NCI-H2029 treated with DMSO at 0.1 percent for 48 hours (cell line): ENCODE measurements around the gene DOCK3.
A peak's percentile ranks its signal among the peaks of the same experiment; 100 is the strongest.
"Not testable (repeated sequence)": the region's sequence is repeated elsewhere in the genome, so short reads cannot be mapped to it uniquely, and the experiment has no call there.

Experiments
- DNase-seq: peaks from one replicate; lab custom pipeline; 2025; lab: John Stamatoyannopoulos, UW

DOCK3 gene

DNA sequence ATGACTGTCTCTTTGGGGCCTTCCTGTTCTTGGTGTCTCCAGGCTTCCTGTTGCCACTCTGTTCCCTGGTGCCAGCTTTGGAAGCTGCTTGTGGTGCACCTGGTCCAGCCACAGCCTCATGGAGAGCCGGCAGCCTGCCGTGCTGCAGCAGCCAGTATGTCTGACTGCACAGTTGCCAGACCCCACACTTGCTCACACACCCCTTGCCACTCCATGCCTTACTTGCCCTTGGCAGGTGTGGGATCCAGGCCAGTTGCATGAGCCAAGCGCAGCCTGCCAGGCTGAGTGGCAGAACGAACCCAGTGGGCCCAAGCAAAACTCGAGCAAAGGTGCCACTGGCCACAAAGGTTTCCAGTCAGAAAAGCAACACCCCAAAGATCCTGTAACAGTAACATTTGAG, 309.2 kb downstream of the DOCK3 start:
- DNase-seq, result no peak

DNA sequence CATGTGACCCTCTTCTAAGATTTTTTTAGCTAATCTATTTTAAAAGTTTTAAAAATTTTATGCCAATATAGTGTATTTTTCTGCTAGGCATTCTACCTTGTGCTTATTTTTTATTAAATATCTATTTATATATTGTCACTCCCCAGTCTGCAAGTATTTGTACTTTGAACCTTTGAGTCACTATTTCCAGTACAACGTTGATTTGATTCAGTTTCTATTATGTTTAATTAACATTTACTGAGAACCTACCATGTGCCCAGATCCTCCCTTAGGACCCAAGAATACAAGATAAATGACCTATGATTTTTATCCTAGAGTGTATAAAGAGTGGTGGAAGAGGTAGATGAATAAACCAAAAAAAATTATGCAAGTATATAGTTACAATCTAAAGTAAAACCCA, 311.2 kb downstream of the DOCK3 start:
- DNase-seq, result no peak

DNA sequence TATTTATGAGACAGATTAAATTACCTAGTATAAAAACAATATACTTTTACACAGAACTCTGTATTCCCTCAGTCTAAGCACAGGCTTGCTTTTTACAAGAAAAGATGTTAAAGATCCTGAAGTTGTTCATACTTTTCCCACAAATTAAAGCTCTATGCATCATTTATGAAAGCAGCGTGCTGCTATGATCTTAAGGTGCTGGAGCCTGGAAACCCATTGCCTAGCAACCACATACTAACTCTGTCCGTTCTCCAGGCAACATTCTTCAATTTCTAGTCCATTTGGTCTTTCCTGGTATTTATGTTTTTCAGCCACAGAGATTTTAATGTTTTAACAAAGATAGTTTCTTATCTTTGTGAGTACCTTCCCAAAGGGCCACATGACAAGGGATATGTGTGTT, 312.0 kb downstream of the DOCK3 start:
- no peak for DNase-seq

GRCh38 chr3:50994537-50994936, 319.8 kb downstream of the DOCK3 start:
- no peak for DNase-seq

- no peak for DNase-seq
Measured at GRCh38 chr3:50995085-50995824, 320.5 kb downstream of the DOCK3 start.

- no peak for DNase-seq
Measured at GRCh38 chr3:51002495-51002894, 327.8 kb downstream of the DOCK3 start.

DNA sequence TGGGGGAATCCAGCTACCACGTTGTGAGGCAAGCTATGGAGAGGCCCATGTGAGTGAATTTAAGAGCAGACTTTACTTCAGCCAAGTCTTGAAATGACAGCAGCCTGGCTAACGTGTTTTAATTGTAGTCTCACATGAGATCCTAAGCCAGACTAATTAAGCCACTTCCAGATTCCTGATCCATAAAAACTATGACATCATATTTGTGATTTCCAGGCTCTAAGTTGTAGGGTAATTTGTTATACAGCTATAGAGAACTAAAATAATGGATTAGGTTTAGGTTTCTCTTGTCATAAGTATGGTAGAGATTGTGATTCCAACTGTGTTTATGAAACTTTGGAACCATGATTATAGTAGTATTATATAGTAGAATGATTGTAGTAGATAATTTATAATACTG, 329.5 kb downstream of the DOCK3 start:
- DNase-seq, result no peak

DNA sequence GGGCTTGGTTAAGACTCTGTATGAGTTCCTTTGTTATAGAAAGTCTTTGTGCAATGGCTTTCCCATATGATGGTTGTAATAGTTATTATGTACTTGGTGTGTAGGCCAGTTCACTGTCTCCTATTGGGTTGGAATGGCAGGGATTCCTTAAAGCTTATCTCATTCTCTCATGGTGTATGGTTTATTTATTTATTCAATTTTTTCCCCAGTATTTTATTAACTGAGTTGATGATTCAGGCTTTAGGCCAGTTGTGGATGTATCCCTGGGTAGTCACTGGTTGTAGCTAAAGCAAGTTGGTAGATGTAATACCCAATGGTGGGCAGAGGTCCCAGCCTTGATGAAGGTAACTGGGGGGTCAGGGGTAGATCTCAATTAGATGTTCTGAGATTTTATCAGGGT, 349.4 kb downstream of the DOCK3 start:
- no peak for DNase-seq

DNA sequence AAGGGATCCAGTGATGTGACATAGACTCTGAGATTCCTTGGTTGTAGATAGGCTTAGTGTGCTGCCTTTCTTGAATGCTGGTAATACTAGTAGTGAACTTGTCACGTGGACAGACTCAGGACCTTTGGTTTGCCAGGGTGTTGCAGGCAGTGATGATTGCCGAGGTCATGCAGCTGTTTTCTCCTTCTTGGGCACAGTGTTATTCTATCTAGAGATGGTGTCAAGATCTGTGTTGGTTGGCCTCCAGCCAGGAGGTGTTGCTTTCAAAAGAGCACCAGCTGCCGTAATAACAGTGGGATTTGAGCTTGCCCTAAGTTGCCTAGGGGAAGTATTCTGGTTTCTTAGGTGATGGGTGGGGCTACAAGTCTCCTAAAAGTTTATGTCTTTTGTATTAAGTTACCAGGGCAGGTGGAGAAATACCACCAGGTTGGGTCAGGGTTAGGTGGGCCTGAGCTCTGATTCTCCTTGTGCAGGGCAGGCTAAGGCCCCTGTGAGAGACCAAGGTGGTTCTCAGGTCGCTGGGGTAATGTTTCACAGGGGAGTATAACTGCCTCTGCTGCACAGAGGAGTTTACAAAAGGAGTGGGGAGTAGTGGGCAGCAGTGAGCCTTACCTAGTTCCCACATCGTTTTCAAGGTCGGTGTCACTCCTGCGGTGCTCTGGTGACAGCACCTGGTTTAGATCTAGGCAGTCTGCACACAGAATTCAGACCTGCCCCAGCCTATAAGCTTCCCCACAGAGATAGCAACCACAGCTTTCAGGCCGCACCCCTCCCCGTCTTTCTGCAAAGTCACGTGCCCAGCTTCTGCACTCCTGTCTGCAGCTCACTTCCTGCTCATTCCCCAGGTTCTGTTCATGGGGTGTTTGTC, 350.3 kb downstream of the DOCK3 start:
- DNase-seq, result peak; percentile 9

- no peak for DNase-seq
Measured at GRCh38 chr3:51031666-51032065, 356.9 kb downstream of the DOCK3 start.

DNA sequence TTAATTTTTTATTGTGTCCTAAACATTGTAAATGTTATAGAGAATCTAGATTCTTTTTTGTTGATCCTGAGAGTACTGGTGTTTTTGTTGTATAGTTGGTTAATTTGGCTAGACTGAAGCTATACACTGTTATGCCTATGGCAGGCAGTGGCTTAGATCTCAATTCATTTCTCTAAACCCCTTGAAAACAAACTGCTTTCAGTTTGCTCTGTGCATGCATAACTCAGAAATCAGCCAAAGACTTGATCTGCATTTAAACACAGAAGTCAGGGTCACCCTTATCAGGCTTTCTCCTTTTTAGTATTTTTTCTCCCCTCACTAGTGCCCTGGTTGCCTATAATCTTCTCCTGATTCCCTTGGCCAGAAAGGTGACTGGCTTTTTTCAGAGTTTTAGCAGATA, 360.9 kb downstream of the DOCK3 start:
- no peak for DNase-seq

DNA sequence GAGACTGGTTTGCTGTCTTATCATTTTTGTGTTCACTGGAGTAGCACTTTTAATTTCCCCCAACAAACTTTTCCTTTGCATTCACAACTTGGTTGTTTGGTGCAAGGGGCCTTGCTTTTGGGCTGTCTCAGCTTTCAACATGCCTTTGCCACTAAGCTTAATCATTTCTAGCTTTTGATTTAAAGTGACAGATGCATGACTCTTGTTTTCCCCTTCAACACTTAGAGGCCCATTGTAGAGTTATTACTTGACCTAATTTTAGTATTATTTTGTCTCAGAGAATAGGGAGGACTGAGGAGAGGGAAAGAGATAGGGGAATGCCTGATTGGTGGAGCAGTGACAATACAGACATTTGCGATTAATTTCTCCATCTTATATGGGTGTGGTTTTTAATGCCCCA, 370.3 kb downstream of the DOCK3 start:
- no peak for DNase-seq

- DNase-seq, result no peak
Measured at GRCh38 chr3:51052562-51052961, 377.8 kb downstream of the DOCK3 start.

DNA sequence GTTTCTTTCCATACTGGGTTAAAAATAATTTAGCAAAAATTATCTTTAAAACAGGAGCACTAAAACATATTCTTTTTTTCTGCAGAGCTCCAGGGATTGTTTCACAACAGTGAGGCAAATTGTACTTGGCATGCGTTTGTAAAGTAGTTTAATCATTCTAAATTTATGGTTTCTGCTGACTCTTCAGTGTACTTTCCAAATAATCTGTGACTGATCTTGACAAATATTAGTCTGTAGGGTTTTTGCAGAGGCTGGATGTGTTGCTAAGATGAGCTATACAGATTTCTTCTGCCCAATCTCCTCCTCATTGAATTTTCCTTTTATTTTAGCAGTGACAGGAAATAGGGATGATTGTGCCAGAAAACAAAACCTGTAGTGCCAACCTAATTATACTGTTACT, 382.4 kb downstream of the DOCK3 start:
- no peak for DNase-seq

- no peak for DNase-seq
Measured at GRCh38 chr3:51063053-51063452, 388.3 kb downstream of the DOCK3 start.

GRCh38 chr3:51075221-51075775, 400.6 kb downstream of the DOCK3 start:
- no peak for DNase-seq

DNA sequence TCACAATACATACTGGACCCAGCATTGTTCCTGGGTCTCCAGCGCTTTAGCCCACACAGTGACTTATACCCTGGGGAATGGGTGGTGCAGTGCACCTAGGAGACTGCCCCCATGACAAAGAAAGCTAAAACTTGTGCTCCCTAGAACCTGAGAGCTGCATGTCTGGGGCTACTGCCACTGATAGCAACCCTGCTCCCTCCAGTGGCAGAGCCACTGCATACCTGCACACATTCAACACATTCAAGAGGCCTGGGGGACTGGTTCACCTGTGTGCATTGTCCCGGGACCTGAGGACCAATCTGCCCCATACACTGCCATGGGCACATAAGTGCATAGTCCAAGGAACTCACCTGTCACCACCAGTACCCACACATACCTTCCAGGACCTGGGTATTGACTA, 407.6 kb downstream of the DOCK3 start:
- DNase-seq, result no peak

GRCh38 chr3:51083490-51083889, 408.8 kb downstream of the DOCK3 start:
- DNase-seq, result no peak

DNA sequence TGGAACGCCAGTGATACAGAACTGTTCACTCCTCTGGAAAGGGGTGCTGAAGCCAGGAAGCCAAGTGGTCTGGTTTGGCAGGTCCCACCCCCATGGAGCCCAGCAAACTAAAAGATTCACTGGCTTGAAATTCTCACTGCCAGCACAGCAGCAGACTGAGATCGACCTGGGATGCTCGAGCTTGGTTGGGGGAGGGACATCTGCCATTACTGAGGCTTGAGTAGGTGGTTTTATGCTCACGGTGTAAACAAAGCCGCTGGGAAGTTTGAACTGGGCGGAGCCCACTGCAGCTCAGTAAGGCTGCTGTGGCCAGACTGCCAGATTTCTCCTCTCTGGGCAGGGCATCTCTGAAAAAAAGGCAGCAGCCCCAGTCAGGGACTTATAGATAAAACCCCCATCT, 417.4 kb downstream of the DOCK3 start:
- DNase-seq, result not testable (repeated sequence)

GRCh38 chr3:51094838-51095237, 420.1 kb downstream of the DOCK3 start:
- not testable (repeated sequence) for DNase-seq

DNA sequence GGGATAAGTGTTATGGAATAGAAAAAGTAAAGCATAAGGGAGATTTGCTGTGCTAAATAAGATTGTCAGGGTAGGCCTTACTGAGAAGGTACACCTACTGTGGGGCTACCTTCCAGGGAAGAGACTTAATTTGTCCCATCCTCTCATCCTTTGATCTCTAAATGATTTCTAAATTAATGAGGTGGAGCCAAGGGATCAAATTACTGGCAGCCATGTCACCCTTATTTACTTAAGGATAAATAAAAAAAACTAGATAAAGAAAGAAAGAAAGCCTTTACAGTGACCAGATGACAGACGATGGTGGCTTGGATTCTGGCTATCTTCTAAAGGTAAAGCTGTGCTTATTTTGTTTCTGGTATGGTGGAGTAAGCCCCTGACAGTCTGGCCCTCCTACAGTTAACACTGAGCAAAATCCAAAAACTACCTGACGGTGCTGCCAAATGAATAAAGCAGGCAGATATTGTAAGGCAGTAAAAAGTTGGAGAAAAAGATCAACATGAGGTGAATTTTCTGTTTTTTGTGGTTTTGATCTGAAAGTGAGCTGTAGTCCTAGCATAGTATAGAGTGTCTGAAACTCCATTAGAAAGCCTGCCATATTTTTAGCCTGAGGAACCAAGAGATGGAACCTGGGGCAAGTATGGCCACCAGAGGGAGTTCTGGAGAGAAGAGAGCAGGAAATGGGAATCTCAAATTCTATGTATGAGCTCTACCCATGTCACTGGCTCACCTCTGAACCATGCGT, 425.2 kb downstream of the DOCK3 start:
- peak; percentile 16 for DNase-seq

DNA sequence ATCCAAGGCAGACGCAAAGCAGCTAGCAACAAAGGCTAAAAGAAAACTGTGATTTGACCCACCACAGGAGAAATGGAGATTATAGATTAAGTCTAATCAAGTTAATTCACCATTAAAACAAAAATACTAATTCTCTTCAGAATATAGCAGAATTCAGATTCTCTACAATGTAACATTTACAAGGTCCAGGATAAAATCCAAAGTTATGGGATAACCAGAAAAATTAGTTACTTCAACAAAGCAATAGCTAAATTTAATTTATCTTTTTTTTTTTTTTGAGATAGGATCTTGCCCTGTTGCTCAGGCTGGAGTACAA, 425.8 kb downstream of the DOCK3 start:
- no peak for DNase-seq

DNA sequence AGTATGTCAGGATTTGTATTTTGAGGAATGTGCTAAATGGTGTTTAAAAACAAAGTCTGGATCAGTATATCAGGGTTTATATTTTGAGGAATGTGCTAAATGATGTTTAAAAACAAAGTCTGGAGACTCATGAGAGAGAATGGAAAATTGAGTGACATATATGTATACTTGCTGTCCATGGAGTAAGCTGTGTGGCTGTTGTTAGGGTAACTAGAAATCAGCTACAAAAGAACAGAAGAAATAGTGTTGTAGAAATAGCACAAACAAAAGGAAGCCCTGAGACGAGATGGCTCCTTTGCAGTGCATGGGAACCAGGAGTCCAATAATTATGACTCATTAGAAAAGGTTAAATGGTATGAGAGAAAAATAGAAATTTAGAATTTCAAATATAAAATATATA, 427.7 kb downstream of the DOCK3 start:
- DNase-seq, result no peak
